HL-60 (cell line): ENCODE measurements around the gene TOGARAM2.

Experiments used
- DNase-seq, 2 experiments: peaks; one replicate each; pipeline ENCODE4 v3.0.0-alpha.2; 2010 to 2020; ENCODE audit warnings: low read depth in 1 of 2, low spot score in 1 of 2
- H3K27ac ChIP-seq: fragments of 250-450 bp; sonication (Bioruptor Pico); replicated peaks from 2 replicates; pipeline ENCODE4 v1.5.1; 2020; ENCODE audit warnings: mild to moderate bottlenecking, moderate library complexity
- H3K27me3 ChIP-seq: fragments of 250-450 bp; sonication (Bioruptor Pico); 2 replicates; pipeline ENCODE4 v1.5.1; 2021; ENCODE audit warnings: mild to moderate bottlenecking, moderate library complexity; ENCODE audit not compliant: insufficient read depth, poor library complexity, severe bottlenecking
- H3K4me3 ChIP-seq: replicated peaks from 2 replicates; pipeline ENCODE4 v1.5.1; 2011; ENCODE audit warnings: mild to moderate bottlenecking, control low read depth, low read length; ENCODE audit not compliant: insufficient read depth
- GABPA ChIP-seq: IDR thresholded peaks from 2 replicates; pipeline ENCODE4 v1.6.1; 2012; ENCODE audit warnings: low read depth
- POLR2AphosphoS5 ChIP-seq: IDR thresholded peaks from 2 replicates; pipeline ENCODE4 v1.6.1; 2012; ENCODE audit warnings: low read depth
- SPI1 ChIP-seq: IDR thresholded peaks from 2 replicates; pipeline ENCODE4 v1.6.1; 2012; ENCODE audit warnings: low read depth, mild to moderate bottlenecking, borderline replicate concordance
- TF ChIP-seq, protein P1 (sequence below): IDR thresholded peaks from one replicate; pipeline ENCODE4 v1.5.1; 2011; ENCODE audit warnings: low read length, control low read depth, inconsistent platforms; ENCODE audit not compliant: insufficient read depth
- TF ChIP-seq, protein P2 (sequence below): IDR thresholded peaks from 2 replicates; pipeline ENCODE4 v1.6.1; 2012; ENCODE audit warnings: low read depth; ENCODE audit not compliant: insufficient replicate concordance

The TOGARAM2 gene

DNA sequence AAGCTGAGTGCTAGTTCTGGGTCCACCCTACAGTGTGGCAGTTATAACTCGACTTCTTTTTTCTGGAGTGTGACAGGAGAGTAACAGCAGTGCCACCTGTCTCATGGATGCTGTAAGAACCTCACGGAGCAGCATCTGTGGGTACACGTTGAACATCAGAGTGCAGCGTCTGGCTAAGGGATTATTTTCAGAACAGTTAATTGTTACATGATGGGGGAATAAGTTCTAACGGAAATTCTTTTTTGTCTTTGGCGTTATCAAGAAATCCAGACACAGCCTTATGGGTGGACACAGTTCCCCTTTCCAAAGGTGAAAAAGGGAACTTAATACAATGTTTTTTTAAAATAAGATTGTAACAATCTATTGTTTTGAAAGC lies 28.3 kb upstream of the TOGARAM2 start:
- no peak overlapping the region for H3K4me3 ChIP-seq
- no peak for TF ChIP-seq GABPA
- TF ChIP-seq SPI1 = peak; percentile 95
- peak overlapping the region; percentile 89 for H3K27ac ChIP-seq
- DNase-seq = peak; percentile 61 to 76
- H3K27me3 ChIP-seq = no peaks in the 10 kb centered on the region

DNA sequence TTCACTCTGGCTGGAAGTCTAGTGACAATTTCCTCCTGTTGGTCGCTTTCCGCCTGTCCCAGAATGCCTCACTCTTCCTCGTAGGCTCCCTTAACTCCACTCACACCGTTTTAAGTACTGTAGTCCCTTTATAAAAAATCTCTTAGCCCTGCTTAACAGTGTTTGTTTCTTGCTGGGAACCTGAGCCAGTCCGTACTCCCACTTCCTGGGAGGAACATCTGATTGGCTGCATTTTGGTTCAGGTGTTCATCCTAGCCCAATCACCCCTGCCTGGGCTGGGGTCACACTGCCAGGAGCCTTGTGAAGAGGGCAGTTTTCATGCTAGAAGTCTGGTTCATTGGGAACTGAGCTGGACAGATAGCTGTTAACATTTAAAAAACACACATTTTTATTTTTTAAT lies 25.6 kb upstream of the TOGARAM2 start:
- Histone ChIP-seq H3K27ac (no peak overlapping the region), H3K27me3 (no peaks in the 10 kb centered on the region)

DNA sequence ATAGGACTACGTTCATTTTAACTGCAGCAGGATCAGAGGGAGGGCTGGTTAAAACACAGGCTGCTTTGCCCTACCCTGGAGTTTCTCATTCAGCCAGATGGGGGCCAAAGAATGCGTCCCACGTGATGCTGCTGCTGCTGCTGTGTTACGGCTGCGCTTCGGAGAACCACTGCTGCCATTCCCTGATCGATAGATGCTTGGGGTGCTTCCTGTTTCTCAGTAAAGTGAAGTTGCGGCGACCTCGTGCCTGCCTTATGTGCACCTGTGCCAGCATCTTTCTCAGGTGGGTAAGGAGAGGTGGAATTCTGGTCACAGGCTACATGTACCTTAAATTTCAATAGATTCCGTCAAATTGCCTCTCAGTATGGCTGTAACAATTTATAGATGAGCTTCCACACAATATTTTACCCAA lies 24.7 kb upstream of the TOGARAM2 start:
- H3K27me3 ChIP-seq = no peaks in the 10 kb centered on the region
- no peak overlapping the region for H3K27ac ChIP-seq
- TF ChIP-seq, protein P1, sequence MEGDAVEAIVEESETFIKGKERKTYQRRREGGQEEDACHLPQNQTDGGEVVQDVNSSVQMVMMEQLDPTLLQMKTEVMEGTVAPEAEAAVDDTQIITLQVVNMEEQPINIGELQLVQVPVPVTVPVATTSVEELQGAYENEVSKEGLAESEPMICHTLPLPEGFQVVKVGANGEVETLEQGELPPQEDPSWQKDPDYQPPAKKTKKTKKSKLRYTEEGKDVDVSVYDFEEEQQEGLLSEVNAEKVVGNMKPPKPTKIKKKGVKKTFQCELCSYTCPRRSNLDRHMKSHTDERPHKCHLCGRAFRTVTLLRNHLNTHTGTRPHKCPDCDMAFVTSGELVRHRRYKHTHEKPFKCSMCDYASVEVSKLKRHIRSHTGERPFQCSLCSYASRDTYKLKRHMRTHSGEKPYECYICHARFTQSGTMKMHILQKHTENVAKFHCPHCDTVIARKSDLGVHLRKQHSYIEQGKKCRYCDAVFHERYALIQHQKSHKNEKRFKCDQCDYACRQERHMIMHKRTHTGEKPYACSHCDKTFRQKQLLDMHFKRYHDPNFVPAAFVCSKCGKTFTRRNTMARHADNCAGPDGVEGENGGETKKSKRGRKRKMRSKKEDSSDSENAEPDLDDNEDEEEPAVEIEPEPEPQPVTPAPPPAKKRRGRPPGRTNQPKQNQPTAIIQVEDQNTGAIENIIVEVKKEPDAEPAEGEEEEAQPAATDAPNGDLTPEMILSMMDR = peak; percentile 10
- TF ChIP-seq, protein P2, sequence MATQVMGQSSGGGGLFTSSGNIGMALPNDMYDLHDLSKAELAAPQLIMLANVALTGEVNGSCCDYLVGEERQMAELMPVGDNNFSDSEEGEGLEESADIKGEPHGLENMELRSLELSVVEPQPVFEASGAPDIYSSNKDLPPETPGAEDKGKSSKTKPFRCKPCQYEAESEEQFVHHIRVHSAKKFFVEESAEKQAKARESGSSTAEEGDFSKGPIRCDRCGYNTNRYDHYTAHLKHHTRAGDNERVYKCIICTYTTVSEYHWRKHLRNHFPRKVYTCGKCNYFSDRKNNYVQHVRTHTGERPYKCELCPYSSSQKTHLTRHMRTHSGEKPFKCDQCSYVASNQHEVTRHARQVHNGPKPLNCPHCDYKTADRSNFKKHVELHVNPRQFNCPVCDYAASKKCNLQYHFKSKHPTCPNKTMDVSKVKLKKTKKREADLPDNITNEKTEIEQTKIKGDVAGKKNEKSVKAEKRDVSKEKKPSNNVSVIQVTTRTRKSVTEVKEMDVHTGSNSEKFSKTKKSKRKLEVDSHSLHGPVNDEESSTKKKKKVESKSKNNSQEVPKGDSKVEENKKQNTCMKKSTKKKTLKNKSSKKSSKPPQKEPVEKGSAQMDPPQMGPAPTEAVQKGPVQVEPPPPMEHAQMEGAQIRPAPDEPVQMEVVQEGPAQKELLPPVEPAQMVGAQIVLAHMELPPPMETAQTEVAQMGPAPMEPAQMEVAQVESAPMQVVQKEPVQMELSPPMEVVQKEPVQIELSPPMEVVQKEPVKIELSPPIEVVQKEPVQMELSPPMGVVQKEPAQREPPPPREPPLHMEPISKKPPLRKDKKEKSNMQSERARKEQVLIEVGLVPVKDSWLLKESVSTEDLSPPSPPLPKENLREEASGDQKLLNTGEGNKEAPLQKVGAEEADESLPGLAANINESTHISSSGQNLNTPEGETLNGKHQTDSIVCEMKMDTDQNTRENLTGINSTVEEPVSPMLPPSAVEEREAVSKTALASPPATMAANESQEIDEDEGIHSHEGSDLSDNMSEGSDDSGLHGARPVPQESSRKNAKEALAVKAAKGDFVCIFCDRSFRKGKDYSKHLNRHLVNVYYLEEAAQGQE = no peak
- TF ChIP-seq GABPA = no peak
- TF ChIP-seq SPI1 = no peak
- no peak for TF ChIP-seq POLR2AphosphoS5
- H3K4me3 ChIP-seq = peak overlapping the region; percentile 1; the same call in 1 of the 2 replicates
- DNase-seq = peak; percentile 51 to 58

More for the DNA sequence above, 25.6 kb upstream of the TOGARAM2 start:
- TF ChIP-seq, protein P2 = no peak
- TF ChIP-seq GABPA (no peak), SPI1 (no peak), POLR2AphosphoS5 (no peak)
- TF ChIP-seq, protein P1 = no peak
- no peak for DNase-seq
- no peak overlapping the region for H3K4me3 ChIP-seq

DNA sequence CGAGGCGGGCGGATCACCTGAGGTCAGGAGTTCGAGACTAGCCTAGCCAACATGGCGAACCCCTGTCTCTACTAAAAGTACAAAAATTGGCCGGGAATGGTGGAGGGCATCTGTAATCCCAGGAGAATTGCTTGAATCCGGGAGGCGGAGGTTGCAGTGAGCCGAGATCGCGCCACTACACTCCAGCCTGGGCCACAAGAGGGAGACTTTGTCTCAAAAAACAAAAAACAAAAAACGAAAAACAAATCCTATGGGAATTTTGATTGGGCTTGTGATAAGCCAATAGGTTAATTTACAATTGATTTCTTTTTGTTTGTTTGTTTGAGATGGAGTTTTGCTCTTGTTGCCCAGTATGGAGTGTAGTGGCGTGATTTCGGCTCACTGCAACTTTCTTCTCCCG lies 24.2 kb upstream of the TOGARAM2 start:
- TF ChIP-seq, protein P2 = no peak
- TF ChIP-seq, protein P1 = peak; percentile 11
- no peak for TF ChIP-seq SPI1
- no peak for DNase-seq
- H3K27me3 ChIP-seq = no peaks in the 10 kb centered on the region
- no peak overlapping the region for H3K27ac ChIP-seq
- H3K4me3 ChIP-seq = peak overlapping the region; percentile 1; the same call in 1 of the 2 replicates
